ENCODE results near the gene CELSR1. TPM values are rescaled to one million over a fixed set of nuclear protein-coding genes. Genes with fewer than 3 reads are reported as not detected.

CELSR1 gene
- total RNA-seq, 3 donors from 2014 or later = 1.9 to 4.2 (median 2.5) TPM

- Histone ChIP-seq H3K9me3 (no peaks in the 10 kb centered on the region), H3K36me3 (ENCODE audit: low read depth) (no peaks in the 10 kb centered on the region), H3K4me3 (no peak overlapping the region), H3K4me1 (ENCODE audit: low read depth) (no peaks in the 10 kb centered on the region)
- no peak for TF ChIP-seq CTCF (IDR thresholded peaks at IDR 0.05)
- ATAC-seq (no peak), DNase-seq (no peak)
- intact Hi-C loops (cut with DNase I, micrococcal nuclease) = no loop called here
These were observed 27.9 kb downstream of the CELSR1 start for GRCh38 chr22:46509416-46510089.

GRCh38 chr22:46508491-46508999, 28.9 kb downstream of the CELSR1 start:
- H3K4me1 ChIP-seq (ENCODE audit: low read depth) = no peaks in the 10 kb centered on the region
- no peaks in the 10 kb centered on the region for H3K36me3 ChIP-seq (ENCODE audit: low read depth)
- no peak overlapping the region for H3K4me3 ChIP-seq
- intact Hi-C loops (cut with DNase I, micrococcal nuclease) = no loop called here
- no peaks in the 10 kb centered on the region for H3K9me3 ChIP-seq
- DNase-seq = no peak
- no peak for TF ChIP-seq CTCF (IDR thresholded peaks at IDR 0.05)
- no peak for ATAC-seq

- ATAC-seq = no peak
- no peak for DNase-seq
- no peaks in the 10 kb centered on the region for H3K4me1 ChIP-seq (ENCODE audit: low read depth)
- intact Hi-C loops (cut with DNase I, micrococcal nuclease) = no loop called here
- H3K36me3 ChIP-seq (ENCODE audit: low read depth) = no peaks in the 10 kb centered on the region
- no peaks in the 10 kb centered on the region for H3K9me3 ChIP-seq
- H3K4me3 ChIP-seq = no peak overlapping the region
- no peak for TF ChIP-seq CTCF (IDR thresholded peaks at IDR 0.05)
These were observed 29.7 kb downstream of the CELSR1 start for GRCh38 chr22:46507451-46508425.

GRCh38 chr22:46504584-46504983, 32.8 kb downstream of the CELSR1 start:
- DNase-seq = no peak
- intact Hi-C loops (cut with DNase I, micrococcal nuclease) = no loop called here
- Histone ChIP-seq H3K36me3 (ENCODE audit: low read depth) (no peaks in the 10 kb centered on the region), H3K4me1 (ENCODE audit: low read depth) (no peaks in the 10 kb centered on the region), H3K9me3 (no peaks in the 10 kb centered on the region), H3K4me3 (no peak overlapping the region)
- ATAC-seq = no peak
- no peak for TF ChIP-seq CTCF (IDR thresholded peaks at IDR 0.05)

- TF ChIP-seq CTCF (IDR thresholded peaks at IDR 0.05) = no peak
- ATAC-seq = no peak
- DNase-seq = no peak
- H3K9me3 ChIP-seq = no peaks in the 10 kb centered on the region
- no peaks in the 10 kb centered on the region for H3K4me1 ChIP-seq (ENCODE audit: low read depth)
- no peak overlapping the region for H3K4me3 ChIP-seq
- H3K36me3 ChIP-seq (ENCODE audit: low read depth) = no peaks in the 10 kb centered on the region
- intact Hi-C loops (cut with DNase I, micrococcal nuclease) = no loop called here
These were observed 34.8 kb downstream of the CELSR1 start for GRCh38 chr22:46502440-46503175.
